ENCODE results near the gene ATG7.
A peak's percentile ranks its signal among the peaks of the same experiment; 100 is the strongest.

DNA sequence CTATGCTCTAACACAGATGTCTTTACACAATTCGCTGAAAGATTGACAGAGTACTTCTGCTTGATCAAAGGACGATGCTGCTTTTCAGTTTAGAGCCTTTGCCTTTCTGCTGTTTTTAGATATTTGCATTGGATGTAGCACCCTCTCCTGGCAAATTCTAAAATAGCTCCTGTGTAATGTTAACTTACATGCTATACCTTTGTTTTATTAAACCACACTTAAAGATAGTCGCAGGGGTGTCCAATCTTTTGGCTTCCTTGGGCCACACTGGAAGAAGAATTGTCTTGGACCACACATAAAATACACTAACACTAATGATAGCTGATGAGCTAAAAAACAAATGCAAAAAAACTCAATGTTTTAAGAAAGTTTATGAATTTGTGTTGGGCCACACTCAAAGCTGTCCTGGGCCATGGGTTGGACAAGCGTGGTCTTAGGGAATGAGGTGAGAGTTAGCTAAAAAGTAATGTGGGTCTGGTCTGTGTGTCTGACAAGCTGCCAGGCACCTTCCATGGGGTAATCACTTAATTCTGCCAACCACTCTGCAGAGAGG, 62.9 kb downstream of the ATG7 start:
- TF ChIP-seq, protein P1, sequence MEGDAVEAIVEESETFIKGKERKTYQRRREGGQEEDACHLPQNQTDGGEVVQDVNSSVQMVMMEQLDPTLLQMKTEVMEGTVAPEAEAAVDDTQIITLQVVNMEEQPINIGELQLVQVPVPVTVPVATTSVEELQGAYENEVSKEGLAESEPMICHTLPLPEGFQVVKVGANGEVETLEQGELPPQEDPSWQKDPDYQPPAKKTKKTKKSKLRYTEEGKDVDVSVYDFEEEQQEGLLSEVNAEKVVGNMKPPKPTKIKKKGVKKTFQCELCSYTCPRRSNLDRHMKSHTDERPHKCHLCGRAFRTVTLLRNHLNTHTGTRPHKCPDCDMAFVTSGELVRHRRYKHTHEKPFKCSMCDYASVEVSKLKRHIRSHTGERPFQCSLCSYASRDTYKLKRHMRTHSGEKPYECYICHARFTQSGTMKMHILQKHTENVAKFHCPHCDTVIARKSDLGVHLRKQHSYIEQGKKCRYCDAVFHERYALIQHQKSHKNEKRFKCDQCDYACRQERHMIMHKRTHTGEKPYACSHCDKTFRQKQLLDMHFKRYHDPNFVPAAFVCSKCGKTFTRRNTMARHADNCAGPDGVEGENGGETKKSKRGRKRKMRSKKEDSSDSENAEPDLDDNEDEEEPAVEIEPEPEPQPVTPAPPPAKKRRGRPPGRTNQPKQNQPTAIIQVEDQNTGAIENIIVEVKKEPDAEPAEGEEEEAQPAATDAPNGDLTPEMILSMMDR (IDR thresholded peaks at IDR 0.05): peak; percentile 58 to 84 (median 80)
- no peak for TF ChIP-seq POLR2A (IDR thresholded peaks at IDR 0.05)
